Tibial nerve (tissue), 4 donors: ENCODE results near the gene MAPK9. TPM values are rescaled to one million over a fixed set of nuclear protein-coding genes. Genes with fewer than 3 reads are reported as not detected.

ENCODE experiments used
- DNase-seq, 2 donors: peaks; one replicate each; pipeline ENCODE4 v3.0.0-alpha.2; 2019; ENCODE audit warnings: low spot score in 2 of 2
- H3K27ac ChIP-seq, 4 donors: fragments of 200-600 bp; sonication (generic) in 3 of 4; one replicate each; pipeline ENCODE4 v1.5.1; 2017 to 2019; ENCODE audit warnings: mild to moderate bottlenecking in 1 of 4
- H3K27me3 ChIP-seq, 2 donors: fragments of 200-600 bp; sonication (generic) in 1 of 2; one replicate each; pipeline versions ENCODE4 v1.5.1 to v1.6.0; 2017 to 2019
- H3K36me3 ChIP-seq, 3 donors: fragments of 200-600 bp; sonication (generic); one replicate each; pipeline ENCODE4 v1.5.1; 2018 to 2019
- H3K4me1 ChIP-seq, 4 donors: fragments of 200-600 bp; sonication (generic) in 3 of 4; one replicate each; pipeline ENCODE4 v1.5.1; 2017 to 2019
- H3K4me3 ChIP-seq, 4 donors: fragments of 200-600 bp; sonication (generic) in 3 of 4; one replicate each; pipeline ENCODE4 v1.5.1; 2017 to 2019; ENCODE audit warnings: mild to moderate bottlenecking in 1 of 4, moderate library complexity in 1 of 4
- H3K9me3 ChIP-seq, 4 donors: fragments of 200-600 bp; sonication (generic) in 3 of 4; one replicate each; pipeline ENCODE4 v1.5.1; 2017 to 2019
- EP300 ChIP-seq, 2 donors: sonication (generic); formaldehyde crosslinking; IDR thresholded peaks; one replicate each; pipeline ENCODE4 v1.6.1; 2017; ENCODE audit warnings: antibody characterized with exemption in 2 of 2, mild to moderate bottlenecking in 1 of 2
- POLR2A ChIP-seq, 2 donors: fragments of 450-650 bp; IDR thresholded peaks; one replicate each; pipeline ENCODE4 v1.6.1; 2017; ENCODE audit warnings: antibody characterized with exemption in 2 of 2, mild to moderate bottlenecking in 2 of 2, moderate library complexity in 2 of 2
- WGBS, 2 donors: methylation state at CpG; one replicate each; pipeline ENCODE4 v1.1.5; 2018; 5-methylcytosine and 5-hydroxymethylcytosine counted together
- total RNA-seq, 4 donors: library from RNA; depleted of rRNA; stranded (reverse); fragments of >200 nt; gene quantifications; one replicate each; pipeline ENCODE4 v1.1.0, GENCODE V29; 2016
- TF ChIP-seq, protein P1 (sequence below), 5 experiments: fragments of 200-600 bp in 3 of 5; fragments of 450-650 bp in 2 of 5; sonication (generic) in 3 of 5; IDR thresholded peaks; one replicate each; pipeline ENCODE4 v1.5.1; 2016 to 2019; ENCODE audit warnings: antibody characterized with exemption in 5 of 5, mild to moderate bottlenecking in 3 of 5, moderate library complexity in 2 of 5

The MAPK9 gene
- total RNA-seq, 4 donors from 2014 or later, result 21.2 to 31.2 (median 27.5) TPM

DNA sequence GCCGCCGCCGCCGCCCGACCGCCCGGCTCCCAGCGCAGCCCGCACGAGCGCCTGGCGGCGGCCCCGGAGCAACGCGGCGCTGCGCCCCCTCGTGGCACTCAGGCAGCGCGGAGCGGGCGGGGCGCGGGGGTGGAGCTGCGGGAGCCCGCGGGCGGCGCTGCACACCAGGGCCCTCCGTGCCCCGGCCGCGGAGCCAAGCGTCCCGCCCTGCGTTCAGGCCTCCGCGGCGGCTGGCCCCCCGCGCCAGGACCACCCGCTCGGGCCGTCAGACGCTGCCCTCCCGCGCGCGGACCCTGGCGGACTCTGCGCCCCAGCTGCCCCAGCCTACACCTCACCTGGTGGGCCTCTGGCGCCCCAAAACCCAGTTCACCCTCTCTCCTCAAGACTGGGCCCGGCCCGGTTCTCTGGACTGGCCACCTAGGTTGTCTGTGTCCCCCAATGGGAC lies 82.7 kb downstream of the MAPK9 start, which contains the start of gene RASGEF1C:
TSS of gene RASGEF1C (minus strand) at position 75 of the 445 bp plus-strand sequence. CDS start 71,159 bp downstream, outside the sequence.
- WGBS, 2 donors, result 10 to 16% methylated on average over 2 to 23 of the region's 55 CpGs
- Histone ChIP-seq H3K4me3 (peak within 1 kb of the TSS; percentile 40 to 60 (median 42)), H3K36me3 (no peaks in the 10 kb centered on the region), H3K4me1 (peaks cover 0 to 12% (median 3%) of the 10 kb centered on the region in 4 donors), H3K27ac (peak within 1 kb of the TSS; percentile 51 to 86 (median 71)), H3K9me3 (no peaks in the 10 kb centered on the region), H3K27me3 (peaks cover 0 to 12% of the 10 kb centered on the region in 2 donors)
- DNase-seq, result peak in 1 of 2 donors; percentile 30
- TF ChIP-seq, protein P1, sequence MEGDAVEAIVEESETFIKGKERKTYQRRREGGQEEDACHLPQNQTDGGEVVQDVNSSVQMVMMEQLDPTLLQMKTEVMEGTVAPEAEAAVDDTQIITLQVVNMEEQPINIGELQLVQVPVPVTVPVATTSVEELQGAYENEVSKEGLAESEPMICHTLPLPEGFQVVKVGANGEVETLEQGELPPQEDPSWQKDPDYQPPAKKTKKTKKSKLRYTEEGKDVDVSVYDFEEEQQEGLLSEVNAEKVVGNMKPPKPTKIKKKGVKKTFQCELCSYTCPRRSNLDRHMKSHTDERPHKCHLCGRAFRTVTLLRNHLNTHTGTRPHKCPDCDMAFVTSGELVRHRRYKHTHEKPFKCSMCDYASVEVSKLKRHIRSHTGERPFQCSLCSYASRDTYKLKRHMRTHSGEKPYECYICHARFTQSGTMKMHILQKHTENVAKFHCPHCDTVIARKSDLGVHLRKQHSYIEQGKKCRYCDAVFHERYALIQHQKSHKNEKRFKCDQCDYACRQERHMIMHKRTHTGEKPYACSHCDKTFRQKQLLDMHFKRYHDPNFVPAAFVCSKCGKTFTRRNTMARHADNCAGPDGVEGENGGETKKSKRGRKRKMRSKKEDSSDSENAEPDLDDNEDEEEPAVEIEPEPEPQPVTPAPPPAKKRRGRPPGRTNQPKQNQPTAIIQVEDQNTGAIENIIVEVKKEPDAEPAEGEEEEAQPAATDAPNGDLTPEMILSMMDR (IDR thresholded peaks at IDR 0.05), result peak in 4 of 5 experiments; percentile 67 to 86 (median 78)
- no peak for TF ChIP-seq EP300 (IDR thresholded peaks at IDR 0.05)

DNA sequence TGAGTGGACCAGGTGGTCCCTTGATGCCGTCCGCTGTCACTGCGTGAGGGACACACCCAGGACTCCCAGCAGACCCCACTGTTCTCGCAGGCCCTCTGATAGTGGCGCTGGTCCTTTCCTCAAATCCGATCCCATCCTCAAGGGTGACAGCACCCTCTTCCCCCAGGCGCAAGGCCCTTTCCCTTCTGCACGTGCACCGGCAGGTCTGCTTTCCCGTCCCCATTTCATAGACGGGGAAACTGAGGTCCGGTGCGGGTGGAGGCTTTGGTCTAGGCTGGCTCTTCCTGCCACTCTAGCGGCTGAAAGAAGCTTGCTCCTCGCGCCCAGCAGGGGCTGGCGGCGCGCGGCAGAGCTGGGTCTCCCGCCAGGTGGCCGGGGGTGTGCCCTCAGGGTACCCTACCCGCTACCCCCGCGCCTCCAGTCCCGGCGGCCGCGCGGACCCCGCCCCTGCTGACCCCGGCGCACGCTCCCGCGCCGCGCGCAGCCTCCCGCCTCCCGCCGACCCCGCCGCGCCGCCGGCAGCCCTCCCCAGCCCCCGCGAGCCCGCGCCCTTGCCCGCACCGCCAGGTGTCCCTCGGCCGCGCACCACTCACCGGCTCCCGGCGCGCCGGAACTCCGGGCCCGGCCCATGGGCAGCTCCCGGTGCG lies 83.3 kb downstream of the MAPK9 start:
- Histone ChIP-seq H3K27me3 (peaks cover 0 to 12% of the 10 kb centered on the region in 2 donors), H3K4me1 (peaks cover 0 to 12% (median 3%) of the 10 kb centered on the region in 4 donors), H3K4me3 (peak overlapping the region; percentile 40 to 60 (median 42)), H3K27ac (peak overlapping the region; percentile 20 to 86 (median 65)), H3K9me3 (no peaks in the 10 kb centered on the region), H3K36me3 (no peaks in the 10 kb centered on the region)
- TF ChIP-seq EP300 (IDR thresholded peaks at IDR 0.05), result no peak
- TF ChIP-seq, protein P1 (IDR thresholded peaks at IDR 0.05), result peak in 1 of 5 experiments; percentile 8
- WGBS, 2 donors, result 6 to 18% methylated on average over 13 to 14 of the region's 65 CpGs
- no peak for DNase-seq

DNA sequence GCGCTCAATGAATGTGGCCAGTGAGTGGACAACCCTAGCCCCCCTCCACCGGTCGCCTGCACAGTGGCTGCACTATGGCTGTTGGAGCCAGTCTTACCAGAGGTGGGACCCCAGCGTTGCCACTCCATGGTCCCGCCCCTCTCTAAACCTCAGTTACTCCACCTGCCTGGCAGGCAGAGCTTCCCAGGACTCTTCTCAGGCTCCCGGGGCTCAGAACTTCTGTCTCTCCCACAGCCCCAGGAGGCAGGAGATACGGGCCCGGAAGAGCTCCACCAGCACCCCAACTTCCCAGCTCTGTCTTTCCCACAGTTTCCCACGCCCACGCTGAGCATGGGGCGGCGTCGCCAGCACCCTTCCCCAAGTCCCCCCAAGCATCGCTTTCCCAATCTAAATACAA lies 83.8 kb downstream of the MAPK9 start:
- H3K27ac ChIP-seq, result peak overlapping the region; percentile 51 to 86 (median 71)

DNA sequence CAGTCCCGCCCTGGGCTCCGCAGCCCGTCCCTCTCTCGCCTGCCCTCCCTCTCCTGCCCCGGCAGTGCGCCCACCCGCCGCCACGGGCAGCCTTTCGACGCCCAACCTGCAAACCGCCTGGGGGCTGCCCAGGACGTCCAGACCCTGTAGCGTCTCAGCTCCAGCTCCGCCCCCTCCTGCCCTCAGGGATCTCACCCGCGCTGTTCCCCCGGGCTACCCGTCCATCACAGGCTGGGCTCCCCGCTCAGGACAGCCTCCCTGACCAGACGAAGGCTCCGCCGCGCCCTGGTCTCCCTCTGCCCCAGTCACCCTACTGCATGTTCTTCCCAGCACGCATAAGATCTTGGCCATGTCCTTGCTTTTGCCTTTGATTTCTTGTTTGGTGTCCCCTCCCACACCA lies 84.3 kb downstream of the MAPK9 start:
- Histone ChIP-seq H3K9me3 (no peaks in the 10 kb centered on the region), H3K4me1 (peaks cover 0 to 12% (median 3%) of the 10 kb centered on the region in 4 donors), H3K4me3 (peak overlapping the region; percentile 40 to 60 (median 42)), H3K27me3 (peaks cover 0 to 12% of the 10 kb centered on the region in 2 donors), H3K36me3 (no peaks in the 10 kb centered on the region), H3K27ac (peak overlapping the region; percentile 40 to 86 (median 71))
- WGBS, 2 donors, result 36 to 41% methylated on average over 12 to 25 of the region's 25 CpGs
- no peak for DNase-seq
- TF ChIP-seq, protein P1 (IDR thresholded peaks at IDR 0.05), result no peak
- no peak for TF ChIP-seq EP300 (IDR thresholded peaks at IDR 0.05)
- TF ChIP-seq POLR2A (IDR thresholded peaks at IDR 0.05), result no peak

More for the DNA sequence above, 83.8 kb downstream of the MAPK9 start:
- WGBS, 2 donors, result 25 to 31% methylated on average over 14 of the region's 14 CpGs
- Histone ChIP-seq H3K4me1 (peaks cover 0 to 12% (median 3%) of the 10 kb centered on the region in 4 donors), H3K4me3 (peak overlapping the region; percentile 40 to 60 (median 42)), H3K36me3 (no peaks in the 10 kb centered on the region), H3K9me3 (no peaks in the 10 kb centered on the region), H3K27me3 (peaks cover 0 to 12% of the 10 kb centered on the region in 2 donors)
- TF ChIP-seq EP300 (IDR thresholded peaks at IDR 0.05), result no peak
- no peak for TF ChIP-seq POLR2A (IDR thresholded peaks at IDR 0.05)
- TF ChIP-seq, protein P1 (IDR thresholded peaks at IDR 0.05), result no peak
- DNase-seq, result no peak

DNA sequence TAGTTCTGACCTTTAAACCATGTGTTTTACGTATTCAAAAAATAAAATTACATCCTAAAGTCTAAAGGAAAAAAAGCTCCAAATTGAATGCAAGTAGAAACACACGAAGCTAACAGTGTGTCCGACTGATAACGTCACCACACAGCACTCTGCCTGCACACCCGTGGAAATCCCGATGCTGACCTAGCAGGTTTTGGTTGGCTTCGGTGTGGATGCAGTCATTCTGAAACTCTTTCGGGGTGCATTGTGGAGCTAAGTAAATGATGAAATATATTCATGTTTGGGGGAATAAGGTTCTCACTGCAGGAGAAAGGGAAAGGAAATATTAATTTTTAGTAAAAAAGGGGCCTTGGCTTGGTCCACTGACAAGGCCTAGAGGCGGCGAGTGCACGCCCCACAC lies 84.9 kb downstream of the MAPK9 start:
- TF ChIP-seq POLR2A (IDR thresholded peaks at IDR 0.05), result no peak
- TF ChIP-seq EP300 (IDR thresholded peaks at IDR 0.05), result peak in 1 of 2 donors; percentile 34
- TF ChIP-seq, protein P1 (IDR thresholded peaks at IDR 0.05), result no peak
- H3K27me3 ChIP-seq, result peaks cover 0 to 12% of the 10 kb centered on the region in 2 donors
- peak overlapping the region; percentile 40 to 86 (median 71) for H3K27ac ChIP-seq
- no peaks in the 10 kb centered on the region for H3K36me3 ChIP-seq
- H3K4me3 ChIP-seq, result peak overlapping the region in 3 of 4 donors; percentile 40 to 60 (median 42)
- 52 to 57% methylated on average over 11 of the region's 11 CpGs for WGBS, 2 donors
- H3K9me3 ChIP-seq, result no peaks in the 10 kb centered on the region
- no peak for DNase-seq
- peaks cover 0 to 12% (median 3%) of the 10 kb centered on the region in 4 donors for H3K4me1 ChIP-seq
